Fibroblast of peridontal ligament (primary cell): ENCODE measurements around the gene TMCO1.
"Not testable (repeated sequence)": the region's sequence is repeated elsewhere in the genome, so short reads cannot be mapped to it uniquely, and the experiment has no call there.

ENCODE experiments used
- DNase-seq: peaks from one replicate; pipeline ENCODE4 v3.0.0-alpha.2; 2010; ENCODE audit errors: extremely low read depth

The TMCO1 gene

DNA sequence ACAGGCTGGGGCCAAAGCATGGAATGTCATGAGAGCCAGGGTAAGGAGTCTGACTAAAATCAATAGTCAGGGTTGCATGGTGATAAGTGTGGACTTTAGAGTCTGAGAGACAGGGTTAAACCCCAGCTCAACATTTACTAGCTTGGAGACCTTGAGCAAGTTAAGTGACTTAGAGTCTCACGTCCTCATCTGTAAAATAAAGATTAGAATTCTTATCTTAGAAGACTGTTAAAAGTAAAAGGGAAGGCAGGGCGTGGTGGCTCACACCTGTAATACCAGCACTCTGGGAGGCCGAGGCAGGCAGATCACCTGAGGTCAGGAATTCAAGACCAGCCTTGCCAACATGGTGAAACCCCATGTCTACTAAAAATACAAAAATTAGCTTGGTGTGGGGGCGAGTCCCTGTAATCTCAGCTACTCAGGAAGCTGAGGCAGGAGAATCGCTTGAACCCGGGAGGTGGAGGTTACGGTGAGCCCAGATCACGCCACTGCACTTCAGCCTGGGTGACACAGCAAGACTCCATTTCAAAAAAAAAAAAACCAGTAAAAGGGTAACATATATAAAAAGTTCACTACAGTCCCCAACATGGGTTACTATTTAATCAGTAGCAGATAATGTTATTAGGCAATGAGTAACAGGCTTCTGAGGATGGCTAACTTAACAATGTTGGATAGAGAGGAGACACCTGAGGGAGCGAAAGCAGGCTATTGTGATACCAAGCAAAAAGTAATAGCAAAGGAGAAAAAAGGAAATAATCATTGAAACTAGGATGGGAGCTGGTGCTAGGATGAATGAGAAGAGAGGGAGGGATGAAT is 20.8 kb downstream of the TMCO1 start:
- no peak for DNase-seq

DNA sequence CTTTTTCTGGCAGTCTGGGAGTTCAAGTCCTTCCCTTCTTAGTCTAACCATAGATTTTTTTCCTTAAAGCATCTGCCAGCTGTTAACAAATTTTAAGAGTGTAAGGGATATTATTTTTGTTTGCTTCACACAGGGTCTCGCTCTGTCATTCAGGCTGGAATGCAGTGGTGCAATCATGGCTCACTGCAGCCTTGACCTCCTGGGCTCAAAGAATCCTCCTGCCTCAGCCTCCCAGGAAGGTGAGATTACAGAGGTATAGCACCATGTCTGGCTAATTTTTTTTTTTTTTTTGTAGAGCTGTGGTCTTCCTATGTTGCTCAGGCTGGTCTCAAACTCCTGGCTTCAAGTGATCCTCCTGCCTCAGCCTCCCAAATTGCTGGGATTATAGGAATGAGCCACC is 23.8 kb downstream of the TMCO1 start:
- not testable (repeated sequence) for DNase-seq

DNA sequence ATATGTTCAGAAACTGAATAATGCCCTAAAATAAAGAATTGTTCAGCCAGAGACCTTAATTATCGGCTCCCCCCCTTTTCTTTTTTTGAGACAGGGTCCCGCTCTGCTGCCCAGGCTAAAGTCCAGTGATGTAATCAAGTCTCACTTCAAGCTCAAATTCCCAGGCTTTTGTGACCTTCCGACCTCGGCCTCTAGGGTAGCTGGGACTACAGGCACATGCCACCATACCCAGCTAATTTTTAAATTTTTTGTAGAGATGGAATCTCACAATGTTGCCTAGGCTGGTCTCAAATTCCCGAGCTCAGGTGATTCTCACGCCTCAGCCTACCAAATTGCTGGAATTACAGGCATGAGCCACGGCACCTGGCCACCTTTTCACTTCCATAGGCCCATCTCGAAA is 26.5 kb downstream of the TMCO1 start:
- no peak for DNase-seq

DNA sequence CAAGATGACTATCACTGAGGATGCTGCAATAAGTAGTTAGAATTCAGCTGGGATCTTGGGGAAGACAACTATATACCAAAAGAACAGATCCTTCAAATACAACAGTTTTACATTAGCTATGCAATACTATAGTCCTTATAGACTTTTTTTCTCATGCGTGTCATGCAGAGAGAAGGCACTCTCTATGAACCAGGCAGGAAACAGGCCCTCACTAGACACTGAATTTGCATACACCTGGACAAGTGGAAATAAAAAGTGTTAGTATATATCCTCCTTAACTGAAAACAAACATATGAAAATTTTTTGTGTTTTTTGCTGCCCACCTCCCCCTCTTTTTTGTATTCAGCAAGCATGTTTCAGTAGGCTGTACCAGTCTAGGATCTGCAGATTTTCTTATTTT is 29.9 kb downstream of the TMCO1 start:
- no peak for DNase-seq

DNA sequence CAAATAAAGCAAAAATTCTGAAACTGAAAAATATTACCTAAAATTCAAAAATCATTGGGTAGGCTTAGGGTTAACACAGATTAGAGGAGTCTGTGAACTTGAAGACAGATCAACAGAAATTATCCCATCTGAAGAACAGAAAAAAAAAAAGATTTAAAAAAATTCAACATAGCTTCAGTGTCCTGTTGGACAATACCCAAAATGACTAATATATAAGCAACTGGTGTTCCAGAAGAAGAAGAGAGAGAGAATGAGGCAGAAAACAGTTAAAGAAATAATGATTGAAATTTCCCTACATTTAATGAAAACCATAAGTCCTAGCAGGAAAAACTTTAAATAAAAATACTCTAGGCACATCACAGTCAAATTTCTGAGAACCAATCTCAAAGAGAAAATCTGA is 31.5 kb downstream of the TMCO1 start:
- peak; percentile 54 for DNase-seq

DNA sequence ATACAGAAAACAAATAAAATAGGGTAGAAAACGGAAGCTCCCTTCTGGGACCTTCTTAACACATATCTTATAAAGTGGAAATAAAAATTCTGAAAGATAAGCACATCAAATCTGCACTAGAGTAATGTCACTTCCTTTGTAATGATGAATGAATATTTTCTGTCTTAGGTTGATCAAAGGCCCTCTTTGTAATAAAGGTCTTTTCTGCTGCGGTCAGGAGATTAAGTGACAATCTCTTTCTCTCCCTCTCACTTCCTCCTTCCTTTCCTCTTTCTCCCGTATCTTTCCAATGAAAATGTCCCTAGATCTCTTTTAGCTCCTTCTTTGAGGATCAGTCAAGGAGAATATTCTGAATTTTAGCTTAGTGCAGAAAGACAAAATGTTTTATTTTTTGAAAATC is 33.8 kb downstream of the TMCO1 start:
- DNase-seq: no peak

DNA sequence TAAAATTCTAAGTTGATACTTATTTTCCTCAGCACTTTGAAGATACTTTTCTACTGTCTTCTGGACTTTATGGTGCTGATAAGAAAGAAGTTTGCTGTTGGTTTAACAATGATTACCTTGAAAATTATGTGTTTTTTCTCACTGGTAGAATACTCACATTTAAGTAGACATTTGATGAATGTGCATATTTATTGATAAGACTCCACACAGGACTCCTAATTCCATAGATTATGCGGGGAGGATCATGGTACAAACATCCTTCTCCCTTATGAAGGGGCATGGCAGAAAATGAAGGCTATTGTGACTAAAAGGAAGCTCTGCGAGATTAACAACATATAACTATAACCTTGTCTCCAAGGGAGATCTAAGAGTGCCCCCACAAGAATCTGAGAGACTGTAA is 41.8 kb downstream of the TMCO1 start:
- no peak for DNase-seq

DNA sequence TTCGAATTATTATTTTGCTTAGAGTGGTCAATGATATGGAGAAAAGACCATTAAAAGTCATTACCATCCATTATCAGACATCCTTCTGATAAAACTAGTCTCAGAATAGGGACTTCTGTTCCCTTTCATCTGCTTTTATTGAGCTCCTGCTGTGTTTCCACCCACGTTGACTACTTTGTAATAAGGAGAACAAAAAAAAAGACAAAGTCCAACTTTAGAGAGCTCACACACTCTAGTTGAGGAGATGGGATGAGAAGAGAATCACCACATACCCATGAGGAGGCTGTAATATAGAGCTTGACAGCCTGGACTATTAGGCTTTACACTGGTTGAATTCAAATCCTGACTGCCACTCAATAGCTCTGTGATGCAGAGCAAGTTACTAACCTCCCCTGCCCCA is 42.5 kb downstream of the TMCO1 start:
- no peak for DNase-seq

DNA sequence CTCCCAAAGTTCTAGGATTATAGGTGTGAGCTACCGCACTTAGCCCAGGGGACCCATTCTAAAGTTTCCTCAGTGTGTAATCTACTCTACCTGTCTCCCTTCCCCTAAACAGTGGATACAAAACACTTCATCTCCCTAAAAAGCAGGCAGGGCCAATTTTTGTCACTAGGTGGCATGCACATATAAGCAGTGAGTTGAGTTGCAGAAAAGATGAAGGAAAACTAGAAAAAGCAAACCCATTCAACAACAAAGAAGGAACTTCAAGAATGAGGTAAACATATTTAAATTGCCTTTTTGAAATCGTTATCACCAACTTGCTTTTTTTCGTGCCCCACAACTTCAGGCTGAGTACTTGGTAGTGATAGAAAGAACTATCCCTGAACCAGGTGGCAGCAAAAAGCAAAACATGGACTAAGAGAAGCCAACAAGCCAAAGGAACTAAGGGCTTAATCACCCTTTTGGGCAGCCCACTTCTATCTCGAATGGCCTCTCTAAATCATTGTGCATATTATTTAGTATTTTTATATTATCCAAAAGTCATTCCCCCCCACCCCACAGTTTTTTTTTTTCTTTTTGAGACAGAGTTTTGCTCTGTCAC is 50.7 kb downstream of the TMCO1 start:
- DNase-seq: peak; percentile 82

DNA sequence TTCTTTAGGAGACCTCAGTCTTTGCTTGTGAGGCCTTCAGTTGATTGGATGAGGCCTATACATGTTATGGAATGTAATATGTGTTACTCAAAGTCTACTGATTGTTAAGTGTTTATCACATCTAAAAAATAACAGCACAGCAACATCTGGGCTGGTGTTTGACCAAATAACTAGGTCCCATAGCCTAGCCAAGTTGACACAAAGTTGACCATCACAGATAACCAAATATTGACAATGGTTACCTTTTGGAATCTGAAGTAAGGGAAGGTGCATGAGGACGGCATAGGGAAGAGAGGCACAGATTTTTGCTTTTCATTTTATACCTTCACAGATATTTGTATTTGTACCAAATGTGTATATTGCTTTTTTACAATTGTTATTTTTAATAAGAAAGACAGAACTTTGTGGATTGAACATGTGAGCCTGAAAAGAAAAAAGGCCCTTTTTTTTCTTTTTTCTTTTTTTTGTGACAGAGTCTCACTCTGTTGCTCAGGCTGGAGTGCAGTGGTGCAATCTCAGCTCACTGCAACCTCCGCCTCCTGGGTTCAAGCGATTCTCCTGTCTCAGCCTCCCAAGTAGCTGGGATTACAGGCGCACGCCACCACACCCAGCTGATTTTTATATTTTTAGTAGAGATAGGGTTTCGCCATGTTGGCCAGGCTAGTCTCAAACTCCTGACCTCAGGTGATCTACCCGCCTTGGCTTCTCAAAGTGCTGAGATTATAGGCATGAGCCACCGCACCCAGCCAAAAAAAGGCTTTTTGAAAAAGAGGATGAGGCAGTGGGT is 52.2 kb downstream of the TMCO1 start:
- DNase-seq: not testable (repeated sequence)

DNA sequence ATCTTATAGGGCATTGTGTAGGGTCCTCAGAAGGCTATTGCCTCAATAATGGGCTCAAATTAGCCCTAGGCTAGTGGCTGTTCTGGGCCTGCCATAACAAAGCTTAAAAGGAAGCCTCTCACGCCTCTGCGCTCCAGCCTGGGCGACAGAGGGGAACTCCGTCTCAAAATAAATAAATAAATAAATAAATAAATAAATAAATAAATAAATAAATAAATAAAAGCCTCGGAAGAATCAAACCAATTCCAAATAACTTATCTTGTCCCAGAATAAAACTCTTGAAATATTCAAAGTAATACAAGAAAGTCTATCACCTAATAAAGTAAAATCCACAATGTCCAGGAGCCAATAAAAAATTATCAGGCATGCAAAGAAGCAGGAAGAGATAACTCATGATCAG is 55.9 kb downstream of the TMCO1 start:
- no peak for DNase-seq

DNA sequence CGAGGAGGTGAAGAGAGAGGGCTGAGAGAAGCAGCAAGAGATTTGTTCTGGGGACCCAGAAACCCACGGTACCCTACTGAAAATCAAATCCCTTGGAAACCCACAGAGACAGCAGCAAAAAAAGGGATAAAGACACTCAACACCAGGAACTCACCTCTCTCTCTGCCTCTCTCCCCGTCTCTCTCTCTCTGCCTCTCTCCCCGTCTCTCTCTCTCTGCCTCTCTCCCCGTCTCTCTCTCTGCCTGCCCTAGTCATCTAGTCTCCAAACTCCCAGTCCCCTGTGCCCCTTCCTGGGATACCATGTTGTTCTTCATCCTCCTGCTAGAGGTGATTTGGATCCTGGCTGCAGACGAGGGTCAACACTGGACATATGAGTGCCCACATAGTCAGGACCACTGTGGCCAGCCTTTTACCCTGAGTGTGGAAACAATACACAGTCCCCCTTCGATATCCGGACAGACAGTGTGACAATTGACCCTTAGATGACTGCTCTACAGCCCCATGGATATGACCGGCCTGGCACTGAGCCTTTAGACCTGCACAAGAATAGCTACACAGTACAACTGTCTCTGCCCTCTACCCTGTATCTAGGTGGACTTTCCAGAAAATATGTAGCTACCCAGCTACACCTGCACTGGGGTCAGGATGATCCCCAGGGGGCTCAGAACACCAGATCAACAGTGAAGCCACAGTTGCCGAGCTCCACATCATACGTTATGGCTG is 60.5 kb downstream of the TMCO1 start:
- DNase-seq: no peak

DNA sequence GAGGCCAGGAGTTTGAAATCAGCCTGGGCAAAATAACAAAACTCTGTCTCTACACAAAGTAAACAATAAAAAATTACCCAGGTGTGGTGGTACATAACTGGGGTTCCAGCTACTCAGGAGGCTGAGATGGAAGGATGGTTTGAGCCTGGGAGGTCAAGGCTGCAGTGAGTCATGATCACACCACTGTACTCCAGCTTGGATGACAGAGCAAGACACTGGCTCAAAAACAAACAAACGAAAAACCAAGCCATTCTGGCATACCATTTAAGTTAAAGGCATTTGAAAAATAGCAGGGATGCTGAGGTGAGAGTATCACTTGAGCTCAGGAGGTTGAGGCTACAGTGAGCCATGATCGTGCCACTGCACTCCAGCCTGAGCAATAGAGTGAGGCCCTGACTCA is 65.0 kb downstream of the TMCO1 start:
- no peak for DNase-seq

DNA sequence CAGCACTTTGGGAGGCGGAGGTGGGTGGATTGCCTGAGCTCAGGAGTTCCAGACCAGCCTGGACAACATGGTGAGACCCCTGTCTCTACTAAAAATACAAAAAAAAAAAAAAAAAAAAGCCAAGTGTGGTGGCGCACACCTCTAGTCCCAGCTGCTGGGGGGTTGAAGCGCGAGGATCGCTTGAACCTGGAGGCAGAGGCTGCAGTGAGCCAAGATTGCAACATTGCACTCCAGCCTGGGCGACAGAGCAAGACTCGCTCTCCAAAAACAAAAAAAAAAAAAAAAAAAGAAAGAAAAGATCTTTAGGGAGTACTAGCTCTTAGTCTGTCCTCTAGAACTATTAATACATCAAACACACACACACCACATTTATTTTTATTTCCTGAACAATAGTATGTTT is 66.7 kb downstream of the TMCO1 start:
- DNase-seq: not testable (repeated sequence)

DNA sequence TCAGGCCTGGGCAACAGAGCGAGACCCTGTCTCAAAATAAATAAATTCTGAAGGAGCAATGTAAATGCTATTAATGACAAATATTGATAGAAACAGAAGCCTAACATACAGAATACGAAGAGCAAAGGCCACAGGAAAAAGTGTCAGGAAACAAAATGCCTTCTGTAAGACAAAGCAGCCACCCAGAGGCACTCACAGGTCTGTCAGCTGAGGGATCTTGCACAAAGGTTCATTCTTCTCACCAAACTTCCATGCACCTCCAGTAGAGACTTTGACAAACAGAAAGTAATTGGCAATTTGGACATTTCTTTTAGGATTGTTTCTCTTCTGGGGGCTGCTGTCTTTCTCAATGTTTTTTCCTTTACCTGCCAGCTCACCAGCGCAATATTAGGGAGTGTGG is 69.1 kb downstream of the TMCO1 start:
- no peak for DNase-seq

DNA sequence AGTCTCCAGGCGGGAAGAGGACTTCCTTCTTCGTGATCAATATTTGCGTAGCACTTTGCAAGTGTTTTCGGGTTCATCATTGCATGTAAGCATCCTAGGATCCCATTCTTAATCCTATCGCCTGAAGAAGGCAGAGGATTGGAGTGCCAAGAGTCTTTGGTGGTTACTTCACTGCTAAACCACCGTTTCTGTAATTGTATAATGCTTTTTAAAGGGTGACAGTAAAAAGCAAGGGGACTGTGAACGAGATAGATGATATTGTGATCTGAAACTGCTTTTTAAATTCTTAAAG is 70.0 kb downstream of the TMCO1 start:
- DNase-seq: no peak

DNA sequence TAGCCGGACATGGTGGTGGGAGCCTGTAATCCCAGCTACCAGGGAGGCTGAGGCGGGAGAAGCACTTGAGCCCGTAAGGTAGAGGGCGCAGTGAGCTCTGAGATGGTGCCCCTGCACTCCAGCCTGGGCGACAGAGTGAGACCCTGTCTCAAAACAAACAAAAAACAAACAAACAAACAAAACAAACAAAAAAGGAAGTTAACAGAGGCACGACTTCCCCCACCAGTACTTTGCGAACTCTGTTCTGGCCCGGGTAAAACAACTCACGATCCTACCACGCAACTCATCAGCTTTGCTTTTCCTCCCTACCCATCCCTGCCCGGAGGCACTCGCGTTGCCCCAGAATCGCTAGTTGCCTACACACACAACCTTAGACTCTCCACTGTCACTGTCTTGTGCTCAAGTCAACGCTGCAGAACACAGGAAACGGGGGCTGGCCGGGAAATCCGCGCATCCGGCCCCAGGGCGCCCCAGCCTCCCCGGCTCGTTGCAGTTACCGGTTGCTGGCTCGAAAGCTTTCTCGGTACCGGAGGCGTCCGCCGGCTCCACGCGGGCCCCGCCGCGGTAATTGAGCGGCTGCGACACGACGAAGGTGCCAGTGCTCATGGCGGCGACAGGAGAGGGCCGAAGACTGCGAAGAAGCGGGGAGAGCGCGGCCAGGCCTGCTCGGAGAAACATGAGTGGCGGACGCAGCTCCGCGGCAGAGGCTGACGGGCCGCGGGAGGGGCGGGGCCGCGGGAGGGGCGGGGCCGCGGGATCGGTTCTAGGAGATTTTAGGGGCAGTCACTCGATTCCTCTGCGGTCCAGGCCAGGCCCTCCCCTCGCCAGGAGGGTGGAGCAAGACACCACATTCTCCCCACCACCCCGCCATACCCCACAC is 70.5 kb downstream of the TMCO1 start, which contains the start of gene ALDH9A1:
TSS of gene ALDH9A1 (minus strand) at position 682 of the 880 bp plus-strand sequence. CDS start at position 678, 4 bp downstream.
- peak; percentile 77 for DNase-seq

DNA sequence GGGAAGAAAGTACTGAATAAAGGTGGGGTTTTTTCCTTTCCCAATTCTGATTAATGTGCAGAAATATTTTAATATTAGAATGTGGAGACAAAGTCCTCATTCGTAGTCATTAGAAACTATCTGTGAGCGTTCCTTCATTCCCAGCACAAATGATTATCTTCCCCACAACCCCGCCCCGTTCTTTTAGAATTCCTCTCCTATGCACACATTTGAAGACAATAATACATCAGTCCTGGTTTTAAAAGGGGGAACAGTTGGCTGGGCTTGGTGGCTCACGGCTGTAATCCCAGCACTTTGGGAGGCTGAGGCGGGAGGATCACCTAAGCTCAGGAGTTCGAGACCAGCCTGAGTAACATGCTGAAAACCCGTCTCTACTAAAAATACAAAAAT is 71.2 kb downstream of the TMCO1 start:
- no peak for DNase-seq

DNA sequence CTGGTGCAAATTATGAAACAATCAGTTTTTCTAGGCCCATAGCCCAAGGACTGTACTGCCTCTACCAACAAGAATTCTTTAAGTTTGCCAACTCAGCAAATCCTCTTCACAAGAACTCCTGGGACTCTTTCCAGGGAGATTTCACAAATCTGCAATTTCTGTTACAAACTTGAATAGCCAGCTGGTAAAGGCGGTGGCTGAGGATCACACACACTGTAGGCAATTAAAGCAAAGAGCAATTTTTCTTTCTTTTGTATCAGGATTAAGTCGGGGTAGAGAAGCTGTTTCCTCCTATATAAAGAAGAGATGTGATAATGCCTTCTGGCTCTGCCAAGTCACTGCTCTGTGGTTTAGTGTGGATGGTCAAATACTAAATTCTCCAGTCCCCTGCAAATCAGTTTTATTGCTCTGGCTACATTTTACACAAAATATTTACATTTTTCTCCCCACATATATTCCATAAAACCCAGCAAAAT is 72.0 kb downstream of the TMCO1 start:
- peak; percentile 99 for DNase-seq

DNA sequence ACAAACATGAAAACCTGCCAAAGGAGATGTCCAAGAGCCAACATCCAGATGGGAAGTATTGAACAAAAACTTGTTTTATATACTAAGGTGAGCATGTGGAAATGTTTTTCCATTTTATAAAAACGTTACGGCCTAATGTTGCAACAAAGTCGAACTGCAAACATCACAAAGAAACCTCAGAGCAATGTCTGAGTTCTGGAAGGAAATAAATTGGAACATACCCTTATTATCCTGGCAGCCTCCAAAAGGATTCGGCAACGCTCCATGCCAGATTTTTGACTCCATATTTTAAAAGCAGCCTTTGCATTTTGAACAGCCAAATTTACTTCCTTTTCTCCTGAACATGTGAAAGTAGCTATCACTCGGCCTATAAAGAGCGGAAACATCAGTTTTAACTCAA is 73.6 kb downstream of the TMCO1 start:
- peak; percentile 17 for DNase-seq

DNA sequence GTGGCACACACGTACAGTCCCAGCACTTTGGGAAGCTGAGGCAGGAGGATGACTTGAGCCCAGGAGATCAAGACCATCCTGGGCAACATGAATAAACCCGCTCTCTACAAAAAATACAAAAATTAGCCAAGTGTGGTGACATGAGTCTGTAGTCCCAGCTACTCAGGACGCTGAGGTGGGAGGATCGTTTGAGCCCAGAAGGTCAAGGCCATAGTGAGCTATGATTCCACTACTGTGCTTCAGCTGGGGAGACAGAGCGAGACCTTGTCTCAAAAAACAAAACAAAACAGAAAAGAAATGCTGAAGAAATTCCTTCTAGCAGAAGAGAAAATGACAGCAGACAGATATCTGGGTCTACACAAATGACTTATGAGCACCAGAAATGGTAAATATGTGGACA is 80.6 kb downstream of the TMCO1 start:
- no peak for DNase-seq
